Stimulated activated memory B cell treated with anti-CD40 and anti-IgM and Interleukin-4, amounts not matched to agents 10 μg/mL and 1 μg/mL and 100 μg/mL, for 72 hours (primary cell): ENCODE data around the gene ASCL1.

Experiments used
- ATAC-seq: fragments of 150-1000 bp; cut with Tn5 transposase; 2 replicates; pipeline ENCODE4 v1.10.0; 2021
- H3K27ac Mint-ChIP-seq: one replicate; pipeline ENCODE4 v1.8.0; 2022; ENCODE audit warnings: mild to moderate bottlenecking, mixed read lengths
- H3K27me3 Mint-ChIP-seq: one replicate; pipeline ENCODE4 v1.8.0; 2022; ENCODE audit warnings: mixed read lengths
- H3K36me3 Mint-ChIP-seq: one replicate; pipeline ENCODE4 v1.8.0; 2022; ENCODE audit warnings: mixed read lengths
- H3K4me1 Mint-ChIP-seq: one replicate; pipeline ENCODE4 v1.8.0; 2022; ENCODE audit warnings: mixed read lengths
- H3K4me3 Mint-ChIP-seq: one replicate; pipeline ENCODE4 v1.8.0; 2022; ENCODE audit warnings: mild to moderate bottlenecking, moderate library complexity, mixed read lengths
- H3K9me3 Mint-ChIP-seq: one replicate; pipeline ENCODE4 v1.8.0; 2022; ENCODE audit warnings: mixed read lengths

Gene ASCL1

DNA sequence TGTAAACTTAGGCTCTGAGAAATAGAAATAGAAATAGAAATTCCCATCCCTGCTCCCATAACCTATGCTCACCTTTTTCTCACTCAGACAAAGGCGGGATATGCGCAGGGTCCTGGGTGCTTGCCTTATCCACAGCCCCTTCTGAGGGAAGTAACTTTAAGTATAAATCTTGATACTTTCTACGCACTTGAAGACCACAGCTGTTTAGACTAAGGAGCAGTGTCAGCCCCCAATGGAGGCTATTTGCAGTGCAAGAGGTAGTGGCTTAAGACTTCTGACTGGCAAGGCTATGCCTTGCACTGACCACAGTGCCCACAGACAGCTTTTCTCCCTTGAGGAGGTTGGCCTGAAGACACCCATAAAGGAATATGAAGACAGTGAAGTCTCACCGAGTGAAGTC, 35.2 kb downstream of the ASCL1 start:
- H3K9me3 Mint-ChIP-seq = peaks cover 9% of the 10 kb centered on the region
- no peaks in the 10 kb centered on the region for H3K4me1 Mint-ChIP-seq
- H3K4me3 Mint-ChIP-seq = no peak overlapping the region
- H3K27me3 Mint-ChIP-seq = no peaks in the 10 kb centered on the region
- no peak overlapping the region for H3K27ac Mint-ChIP-seq
- ATAC-seq = peak; percentile 49
- H3K36me3 Mint-ChIP-seq = peaks cover 8% of the 10 kb centered on the region

DNA sequence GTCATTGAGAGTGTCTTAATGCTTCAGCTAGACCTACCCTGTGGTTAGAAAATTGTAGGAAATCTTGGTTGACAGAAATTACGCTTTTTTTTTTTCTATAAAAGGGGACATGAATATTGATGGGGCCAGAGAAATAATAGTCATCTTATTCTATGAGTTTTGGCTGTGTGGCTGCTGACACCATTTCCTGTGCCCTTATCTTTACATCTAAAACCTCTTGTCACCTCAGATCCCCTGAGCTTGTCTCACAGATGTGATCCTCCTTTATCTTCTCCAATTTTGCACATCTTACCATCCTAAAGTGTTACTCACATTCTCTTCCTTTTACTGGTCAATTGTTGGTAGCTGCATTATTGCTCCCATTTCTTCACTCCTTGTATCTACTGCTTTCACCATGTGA, 36.1 kb downstream of the ASCL1 start:
- Mint-ChIP-seq H3K4me3 (no peak overlapping the region), H3K27me3 (no peaks in the 10 kb centered on the region), H3K27ac (no peak overlapping the region), H3K36me3 (peaks cover 11% of the 10 kb centered on the region), H3K9me3 (peaks cover 11% of the 10 kb centered on the region), H3K4me1 (no peaks in the 10 kb centered on the region)
- ATAC-seq = peak; percentile 20

DNA sequence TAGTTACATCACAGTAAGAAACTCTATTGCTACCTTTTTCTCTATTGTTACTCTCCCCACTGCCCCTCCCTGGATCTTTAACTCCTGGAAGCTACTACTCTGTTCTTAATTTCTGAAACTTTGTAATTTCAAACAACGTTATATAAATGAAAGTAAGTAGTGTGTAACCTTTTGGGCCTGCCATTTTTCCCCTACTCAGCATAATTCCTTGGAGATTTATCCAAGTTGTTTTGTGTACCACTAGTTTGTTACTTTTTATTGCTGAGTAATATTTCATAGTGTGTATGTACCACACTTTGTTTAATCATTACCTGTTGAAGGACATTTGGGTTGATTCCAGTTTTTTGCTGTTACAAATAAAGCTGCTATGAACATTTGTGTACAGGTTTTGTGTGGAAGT, 37.9 kb downstream of the ASCL1 start:
- Mint-ChIP-seq H3K27me3 (no peaks in the 10 kb centered on the region), H3K27ac (no peak overlapping the region), H3K36me3 (peaks cover 17% of the 10 kb centered on the region), H3K9me3 (peaks cover 19% of the 10 kb centered on the region), H3K4me3 (no peak overlapping the region), H3K4me1 (no peaks in the 10 kb centered on the region)
- ATAC-seq = no peak
